SK-N-SH treated with all-trans-retinoic acid at 6 μM for 48 hours (cell line): ENCODE data around the gene SFRP4.

Experiments used
- ATAC-seq: fragments of 200-7000 bp; cut with Tn5 transposase; 3 replicates; pipeline ENCODE4 v1.9.1; 2020; ENCODE audit warnings: mild to moderate bottlenecking, moderate library complexity
- ARNTL ChIP-seq: fragments of 450-650 bp; formaldehyde crosslinking; IDR thresholded peaks from 2 replicates; pipeline ENCODE4 v1.5.0; 2020; ENCODE audit warnings: low read depth, mild to moderate bottlenecking, moderate library complexity, borderline replicate concordance
- BACH2 ChIP-seq: fragments of 250-450 bp; sonication (Bioruptor Pico); IDR thresholded peaks from 2 replicates; pipeline ENCODE4 v1.9.0; 2021; ENCODE audit warnings: mild to moderate bottlenecking, borderline replicate concordance
- CSDC2 ChIP-seq: fragments of 250-450 bp; sonication (Bioruptor Pico); IDR thresholded peaks from 2 replicates; pipeline ENCODE4 v1.5.0; 2020; ENCODE audit warnings: mild to moderate bottlenecking, moderate library complexity
- ESRRG ChIP-seq: fragments of 250-450 bp; sonication (Bioruptor Pico); IDR thresholded peaks from 2 replicates; pipeline ENCODE4 v1.6.1; 2021; ENCODE audit warnings: mild to moderate bottlenecking
- GLIS3 ChIP-seq: fragments of 250-450 bp; sonication (Bioruptor Pico); IDR thresholded peaks from 2 replicates; pipeline ENCODE4 v1.5.0; 2020; ENCODE audit warnings: mild to moderate bottlenecking, moderate library complexity
- ISL1 ChIP-seq: fragments of 250-450 bp; sonication (Bioruptor Pico); IDR thresholded peaks from 2 replicates; pipeline ENCODE4 v2.1.2; 2022; ENCODE audit warnings: mild to moderate bottlenecking, moderate library complexity
- PPARA ChIP-seq: fragments of 250-450 bp; sonication (Bioruptor Pico); IDR thresholded peaks from 2 replicates; pipeline ENCODE4 v1.5.0; 2020; ENCODE audit warnings: mild to moderate bottlenecking, borderline replicate concordance
- RARB ChIP-seq: fragments of 250-450 bp; sonication (Bioruptor Pico); IDR thresholded peaks from 2 replicates; pipeline ENCODE4 v1.8.0; 2021; ENCODE audit warnings: mild to moderate bottlenecking, moderate library complexity
- SNAI2 ChIP-seq: fragments of 250-450 bp; sonication (Bioruptor Pico); IDR thresholded peaks from 2 replicates; pipeline ENCODE4 v1.5.0; 2020; ENCODE audit warnings: mild to moderate bottlenecking, moderate library complexity
- TCF4 ChIP-seq: fragments of 250-450 bp; sonication (Bioruptor Pico); IDR thresholded peaks from 2 replicates; pipeline ENCODE4 v1.8.0; 2021; ENCODE audit warnings: mild to moderate bottlenecking, moderate library complexity, borderline replicate concordance
- TOX ChIP-seq: fragments of 250-450 bp; sonication (Bioruptor Pico); IDR thresholded peaks from 2 replicates; pipeline ENCODE4 v1.8.0; 2021; ENCODE audit warnings: mild to moderate bottlenecking, moderate library complexity, borderline replicate concordance
- ZC3H10 ChIP-seq: fragments of 250-450 bp; sonication (Bioruptor Pico); IDR thresholded peaks from 2 replicates; pipeline ENCODE4 v1.5.1; 2021; ENCODE audit warnings: mild to moderate bottlenecking, moderate library complexity
- ZFP3 ChIP-seq: fragments of 250-450 bp; sonication (Bioruptor Pico); IDR thresholded peaks from 2 replicates; pipeline ENCODE4 v1.5.0; 2020; ENCODE audit warnings: mild to moderate bottlenecking, moderate library complexity
- ZFP30 ChIP-seq: fragments of 450-650 bp; formaldehyde crosslinking; IDR thresholded peaks from 2 replicates; pipeline ENCODE4 v1.5.0; 2022; ENCODE audit warnings: mild to moderate bottlenecking, moderate library complexity
- ZNF565 ChIP-seq: fragments of 450-650 bp; formaldehyde crosslinking; conservative IDR thresholded peaks from 2 replicates; pipeline ENCODE4 v1.5.0; 2020; ENCODE audit warnings: low read depth, mild to moderate bottlenecking, moderate library complexity
- ZNF70 ChIP-seq: fragments of 450-650 bp; formaldehyde crosslinking; IDR thresholded peaks from 2 replicates; pipeline ENCODE4 v1.5.0; 2020; ENCODE audit warnings: mild to moderate bottlenecking, moderate library complexity
- ZNF8 ChIP-seq: fragments of 450-650 bp; formaldehyde crosslinking; IDR thresholded peaks from 2 replicates; pipeline ENCODE4 v1.5.0; 2020; ENCODE audit warnings: mild to moderate bottlenecking, moderate library complexity
- TF ChIP-seq, protein P1 (sequence below): fragments of 250-450 bp; sonication (Bioruptor Pico); IDR thresholded peaks from 2 replicates; pipeline ENCODE4 v1.8.0; 2020; ENCODE audit warnings: mild to moderate bottlenecking, moderate library complexity, borderline replicate concordance
- TF ChIP-seq, protein P2 (sequence below): fragments of 250-450 bp; sonication (Bioruptor Pico); IDR thresholded peaks from 2 replicates; pipeline ENCODE4 v1.5.1; 2021; ENCODE audit warnings: mild to moderate bottlenecking, moderate library complexity
- TF ChIP-seq, protein P3 (sequence below): fragments of 250-450 bp; sonication (Bioruptor Pico); IDR thresholded peaks from 2 replicates; pipeline ENCODE4 v1.8.0; 2021; ENCODE audit warnings: low read depth, mild to moderate bottlenecking, moderate library complexity, borderline replicate concordance
- TF ChIP-seq, protein P4 (sequence below): fragments of 250-450 bp; sonication (Bioruptor Pico); IDR thresholded peaks from 2 replicates; pipeline ENCODE4 v1.5.1; 2020; ENCODE audit warnings: low read depth, mild to moderate bottlenecking, moderate library complexity

The SFRP4 gene

DNA sequence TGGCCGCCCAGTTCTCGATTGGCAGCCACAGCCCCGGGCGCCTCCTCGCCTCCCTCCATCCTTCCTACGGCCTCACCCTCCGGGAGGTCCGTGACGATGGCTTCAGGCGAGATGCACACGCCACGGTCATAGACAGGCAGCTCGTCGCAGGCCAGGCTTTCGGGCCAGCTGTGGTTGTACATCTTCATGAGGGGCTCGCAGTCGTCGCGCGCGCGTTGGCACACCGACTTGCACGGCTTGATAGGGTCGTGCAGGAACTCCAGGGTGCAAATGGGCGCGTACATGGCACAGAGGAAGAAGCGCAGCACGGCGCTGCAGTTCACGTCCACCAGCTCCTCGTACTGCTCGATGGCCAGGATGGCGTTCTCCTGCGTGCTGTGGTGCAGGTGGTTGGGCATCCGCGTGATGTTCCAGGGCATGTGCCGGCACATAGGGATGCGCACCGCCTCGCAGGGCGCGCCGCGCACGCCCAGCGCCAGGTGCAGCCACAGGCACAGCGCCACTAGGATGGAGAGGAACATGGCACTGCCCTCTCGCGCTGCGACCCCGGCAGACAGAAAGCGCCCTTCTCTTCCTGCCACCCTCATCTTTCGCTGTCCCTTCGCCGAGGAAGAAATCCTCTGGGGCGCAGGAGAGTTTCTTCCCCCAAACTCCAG, 472 bp downstream of the SFRP4 start:
- TF ChIP-seq ESRRG (CRISPR knock-in tag) = no peak
- TF ChIP-seq, protein P1, sequence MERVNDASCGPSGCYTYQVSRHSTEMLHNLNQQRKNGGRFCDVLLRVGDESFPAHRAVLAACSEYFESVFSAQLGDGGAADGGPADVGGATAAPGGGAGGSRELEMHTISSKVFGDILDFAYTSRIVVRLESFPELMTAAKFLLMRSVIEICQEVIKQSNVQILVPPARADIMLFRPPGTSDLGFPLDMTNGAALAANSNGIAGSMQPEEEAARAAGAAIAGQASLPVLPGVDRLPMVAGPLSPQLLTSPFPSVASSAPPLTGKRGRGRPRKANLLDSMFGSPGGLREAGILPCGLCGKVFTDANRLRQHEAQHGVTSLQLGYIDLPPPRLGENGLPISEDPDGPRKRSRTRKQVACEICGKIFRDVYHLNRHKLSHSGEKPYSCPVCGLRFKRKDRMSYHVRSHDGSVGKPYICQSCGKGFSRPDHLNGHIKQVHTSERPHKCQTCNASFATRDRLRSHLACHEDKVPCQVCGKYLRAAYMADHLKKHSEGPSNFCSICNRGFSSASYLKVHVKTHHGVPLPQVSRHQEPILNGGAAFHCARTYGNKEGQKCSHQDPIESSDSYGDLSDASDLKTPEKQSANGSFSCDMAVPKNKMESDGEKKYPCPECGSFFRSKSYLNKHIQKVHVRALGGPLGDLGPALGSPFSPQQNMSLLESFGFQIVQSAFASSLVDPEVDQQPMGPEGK (CRISPR knock-in tag) = no peak
- TF ChIP-seq ARNTL (CRISPR knock-in tag) = no peak
- no peak for TF ChIP-seq ZC3H10 (CRISPR knock-in tag)
- no peak for TF ChIP-seq ZNF565 (CRISPR knock-in tag)
- TF ChIP-seq PPARA (CRISPR knock-in tag) = no peak
- TF ChIP-seq, protein P2, sequence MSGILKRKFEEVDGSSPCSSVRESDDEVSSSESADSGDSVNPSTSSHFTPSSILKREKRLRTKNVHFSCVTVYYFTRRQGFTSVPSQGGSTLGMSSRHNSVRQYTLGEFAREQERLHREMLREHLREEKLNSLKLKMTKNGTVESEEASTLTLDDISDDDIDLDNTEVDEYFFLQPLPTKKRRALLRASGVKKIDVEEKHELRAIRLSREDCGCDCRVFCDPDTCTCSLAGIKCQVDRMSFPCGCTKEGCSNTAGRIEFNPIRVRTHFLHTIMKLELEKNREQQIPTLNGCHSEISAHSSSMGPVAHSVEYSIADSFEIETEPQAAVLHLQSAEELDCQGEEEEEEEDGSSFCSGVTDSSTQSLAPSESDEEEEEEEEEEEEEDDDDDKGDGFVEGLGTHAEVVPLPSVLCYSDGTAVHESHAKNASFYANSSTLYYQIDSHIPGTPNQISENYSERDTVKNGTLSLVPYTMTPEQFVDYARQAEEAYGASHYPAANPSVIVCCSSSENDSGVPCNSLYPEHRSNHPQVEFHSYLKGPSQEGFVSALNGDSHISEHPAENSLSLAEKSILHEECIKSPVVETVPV (CRISPR knock-in tag) = no peak
- TF ChIP-seq GLIS3 = no peak
- TF ChIP-seq, protein P3, sequence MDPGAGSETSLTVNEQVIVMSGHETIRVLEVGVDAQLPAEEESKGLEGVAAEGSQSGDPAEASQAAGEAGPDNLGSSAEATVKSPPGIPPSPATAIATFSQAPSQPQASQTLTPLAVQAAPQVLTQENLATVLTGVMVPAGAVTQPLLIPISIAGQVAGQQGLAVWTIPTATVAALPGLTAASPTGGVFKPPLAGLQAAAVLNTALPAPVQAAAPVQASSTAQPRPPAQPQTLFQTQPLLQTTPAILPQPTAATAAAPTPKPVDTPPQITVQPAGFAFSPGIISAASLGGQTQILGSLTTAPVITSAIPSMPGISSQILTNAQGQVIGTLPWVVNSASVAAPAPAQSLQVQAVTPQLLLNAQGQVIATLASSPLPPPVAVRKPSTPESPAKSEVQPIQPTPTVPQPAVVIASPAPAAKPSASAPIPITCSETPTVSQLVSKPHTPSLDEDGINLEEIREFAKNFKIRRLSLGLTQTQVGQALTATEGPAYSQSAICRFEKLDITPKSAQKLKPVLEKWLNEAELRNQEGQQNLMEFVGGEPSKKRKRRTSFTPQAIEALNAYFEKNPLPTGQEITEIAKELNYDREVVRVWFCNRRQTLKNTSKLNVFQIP (CRISPR knock-in tag) = no peak
- TF ChIP-seq BACH2 (CRISPR knock-in tag) = no peak
- no peak for TF ChIP-seq TOX (CRISPR knock-in tag)
- TF ChIP-seq RARB (CRISPR knock-in tag) = no peak
- no peak for TF ChIP-seq ZNF8 (CRISPR knock-in tag)
- TF ChIP-seq CSDC2 = no peak
- TF ChIP-seq ZNF70 (CRISPR knock-in tag) = no peak
- no peak for TF ChIP-seq ISL1 (CRISPR knock-in tag)
- TF ChIP-seq, protein P4, sequence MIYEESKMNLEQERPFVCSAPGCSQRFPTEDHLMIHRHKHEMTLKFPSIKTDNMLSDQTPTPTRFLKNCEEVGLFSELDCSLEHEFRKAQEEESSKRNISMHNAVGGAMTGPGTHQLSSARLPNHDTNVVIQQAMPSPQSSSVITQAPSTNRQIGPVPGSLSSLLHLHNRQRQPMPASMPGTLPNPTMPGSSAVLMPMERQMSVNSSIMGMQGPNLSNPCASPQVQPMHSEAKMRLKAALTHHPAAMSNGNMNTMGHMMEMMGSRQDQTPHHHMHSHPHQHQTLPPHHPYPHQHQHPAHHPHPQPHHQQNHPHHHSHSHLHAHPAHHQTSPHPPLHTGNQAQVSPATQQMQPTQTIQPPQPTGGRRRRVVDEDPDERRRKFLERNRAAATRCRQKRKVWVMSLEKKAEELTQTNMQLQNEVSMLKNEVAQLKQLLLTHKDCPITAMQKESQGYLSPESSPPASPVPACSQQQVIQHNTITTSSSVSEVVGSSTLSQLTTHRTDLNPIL = no peak
- no peak for TF ChIP-seq SNAI2 (CRISPR knock-in tag)
- peak; percentile 1; the same call in 2 of the 3 replicates for ATAC-seq

DNA sequence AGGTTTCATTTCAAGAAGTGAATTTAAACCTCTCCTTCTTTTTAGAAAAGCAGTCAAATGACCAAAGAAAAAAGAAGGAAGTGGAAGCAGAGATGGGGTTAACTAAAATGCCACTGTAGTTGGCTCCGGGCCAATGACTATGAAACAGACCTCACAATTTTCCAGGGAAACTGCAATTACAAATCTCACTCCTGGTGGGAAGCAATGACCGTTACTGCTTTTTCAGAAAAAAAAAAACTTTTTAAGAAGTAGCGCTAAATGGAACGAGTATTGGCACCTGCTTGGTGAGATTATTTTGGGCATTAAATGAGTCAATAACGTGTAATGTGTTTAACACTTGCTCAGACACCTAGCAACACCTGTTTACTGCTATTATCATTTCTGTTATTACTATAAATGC, 1.2 kb downstream of the SFRP4 start:
- TF ChIP-seq SNAI2 (CRISPR knock-in tag) (no peak), ISL1 (CRISPR knock-in tag) (peak; percentile 32; the same call in 1 of the 2 replicates)
- ATAC-seq = no peak

DNA sequence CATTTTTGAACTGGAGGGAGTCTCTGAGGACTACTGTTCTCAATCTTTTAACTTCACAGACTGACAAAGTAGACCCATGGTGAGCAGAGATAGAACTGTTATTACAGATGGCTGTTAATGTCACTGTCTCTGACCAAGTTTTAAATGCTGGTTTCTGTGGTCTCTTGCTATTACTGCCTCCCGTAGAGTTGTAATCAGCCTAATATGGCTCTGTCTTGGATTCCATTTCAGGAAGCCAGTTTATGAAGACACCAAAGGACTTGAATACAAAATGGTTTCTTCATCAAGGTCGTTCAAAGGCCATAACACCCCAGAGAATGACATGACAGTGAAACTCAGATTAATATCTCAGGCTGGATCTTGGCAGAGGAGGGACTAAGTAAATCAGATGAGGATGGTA, 3.9 kb downstream of the SFRP4 start:
- no peak for ATAC-seq
- no peak for TF ChIP-seq ARNTL (CRISPR knock-in tag)
- 0 out of 2 replicates have a peak, but pooled peaks have one; percentile 70 for TF ChIP-seq SNAI2 (CRISPR knock-in tag)
- TF ChIP-seq CSDC2 = 0 out of 2 replicates have a peak, but pooled peaks have one; percentile 45

DNA sequence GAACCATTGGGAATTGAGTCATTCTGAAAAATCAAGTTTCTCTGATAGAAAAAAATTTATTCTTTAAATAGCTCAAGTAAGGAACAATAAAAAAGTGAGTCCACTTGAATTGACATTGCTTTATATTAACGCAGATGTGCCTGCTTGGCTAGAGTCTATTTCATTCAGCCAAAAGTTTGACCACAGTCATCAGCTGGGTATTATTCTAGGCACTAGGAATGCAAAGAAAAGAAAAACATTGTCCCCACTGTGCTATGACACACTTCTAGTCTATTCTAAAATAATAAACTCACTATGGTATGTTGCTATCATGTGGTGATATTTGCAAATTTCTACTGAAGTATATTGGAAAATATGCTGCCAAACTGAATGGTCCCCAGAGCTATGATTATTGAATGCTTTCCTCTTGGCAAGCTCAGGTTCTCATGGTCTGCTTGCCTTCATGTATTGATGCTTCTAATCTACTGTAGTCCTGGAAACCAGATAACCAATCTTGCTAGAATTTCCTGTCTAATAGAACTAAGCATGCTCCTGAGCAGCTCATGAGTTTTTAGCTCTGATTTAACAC, 8.3 kb downstream of the SFRP4 start:
- no peak for ATAC-seq
- TF ChIP-seq ARNTL (CRISPR knock-in tag) (no peak), ESRRG (CRISPR knock-in tag) (no peak), ZFP3 (CRISPR knock-in tag) (no peak), TCF4 (CRISPR knock-in tag) (no peak), ZFP30 (CRISPR knock-in tag) (no peak), ZNF565 (CRISPR knock-in tag) (no peak), ISL1 (CRISPR knock-in tag) (no peak)
